ENCODE data around the gene TEX53. TPM values are rescaled to one million over a fixed set of nuclear protein-coding genes. Genes with fewer than 3 reads are reported as not detected.

Gene TEX53
- total RNA-seq, 1 donor from 2014 or later = not detected

DNA sequence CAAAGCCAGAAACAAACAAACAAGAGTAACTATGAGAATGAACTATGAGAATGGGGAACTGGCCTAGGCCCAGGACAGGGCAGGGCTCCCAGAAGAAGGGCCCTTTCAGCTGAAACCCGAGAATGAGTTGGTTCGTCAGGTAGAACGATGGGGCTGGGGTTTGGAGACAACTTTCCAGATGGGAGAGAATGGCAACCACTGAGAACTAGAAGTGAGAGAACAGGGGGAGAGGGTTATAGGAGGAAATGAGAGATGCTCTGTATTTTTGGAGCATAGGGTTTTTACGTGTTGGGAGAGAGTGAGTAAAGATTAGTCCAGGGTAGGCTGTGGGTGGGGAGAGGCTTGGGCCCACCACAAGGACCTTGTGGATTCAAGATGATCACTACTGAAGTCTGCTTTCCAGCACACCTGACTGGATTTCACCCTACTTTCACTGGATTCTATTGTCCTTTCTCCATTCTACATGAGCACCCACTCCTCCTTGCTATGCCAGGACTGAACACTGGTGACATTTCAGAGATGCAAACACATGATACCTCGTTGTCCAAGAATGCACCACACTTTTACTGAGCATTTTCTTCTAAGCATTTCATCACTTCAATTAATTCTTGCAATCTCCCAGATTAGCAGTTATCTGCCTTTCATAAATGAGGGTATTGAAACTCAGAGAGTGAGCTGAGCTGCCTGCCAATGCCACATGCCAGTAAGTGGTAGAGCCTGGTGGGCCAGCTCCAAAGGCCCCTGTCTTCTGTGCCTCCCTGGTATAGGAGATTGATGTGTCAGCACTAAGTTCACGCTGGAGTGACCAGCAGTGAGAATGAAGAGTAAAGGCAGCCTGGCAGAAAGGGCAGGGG is 49.7 kb downstream of the TEX53 start:
- Mint-ChIP-seq H3K36me3 (ENCODE audit: low read depth, unreplicated experiment) (no peaks in the 10 kb centered on the region), H3K4me3 (ENCODE audit: unreplicated experiment) (no peak overlapping the region), H3K4me1 (ENCODE audit: unreplicated experiment) (peaks cover 15% of the 10 kb centered on the region), H3K9me3 (ENCODE audit: unreplicated experiment) (no peaks in the 10 kb centered on the region), H3K27ac (ENCODE audit: unreplicated experiment) (no peak overlapping the region), H3K27me3 (ENCODE audit: unreplicated experiment) (peaks cover 16% of the 10 kb centered on the region)
- TF ChIP-seq CTCF (IDR thresholded peaks at IDR 0.05; ENCODE audit: unreplicated experiment) = no peak
- DNase-seq (ENCODE audit: low spot score) = no peak

- Mint-ChIP-seq H3K36me3 (ENCODE audit: low read depth, unreplicated experiment) (peaks cover 4% of the 10 kb centered on the region), H3K27me3 (ENCODE audit: unreplicated experiment) (peaks cover 16% of the 10 kb centered on the region), H3K9me3 (ENCODE audit: unreplicated experiment) (no peaks in the 10 kb centered on the region), H3K4me3 (ENCODE audit: unreplicated experiment) (no peak overlapping the region), H3K4me1 (ENCODE audit: unreplicated experiment) (peaks cover 4% of the 10 kb centered on the region), H3K27ac (ENCODE audit: unreplicated experiment) (no peak overlapping the region)
- no peak for TF ChIP-seq CTCF (IDR thresholded peaks at IDR 0.05; ENCODE audit: unreplicated experiment)
- no peak for DNase-seq (ENCODE audit: low spot score)
These were observed 50.9 kb downstream of the TEX53 start for GRCh38 chr9:114606597-114607207.

Other genes with a start within 250 kb of the TEX53 start
- 4.1 TPM for gene WHRN, start 152.3 kb downstream of the TEX53 start, total RNA-seq (ENCODE audit: unreplicated experiment)
- 96.0 TPM for gene ATP6V1G1, start 70.0 kb downstream of the TEX53 start, total RNA-seq (ENCODE audit: unreplicated experiment)
- 1.6 TPM for gene TMEM268, start 46.5 kb downstream of the TEX53 start, total RNA-seq (ENCODE audit: unreplicated experiment)
- gene TEX48, start 24.4 kb upstream of the TEX53 start, total RNA-seq (ENCODE audit: unreplicated experiment) = not detected
- gene TNFSF15, start 148.2 kb upstream of the TEX53 start, total RNA-seq (ENCODE audit: unreplicated experiment) = not detected